Measurements from ENCODE around the gene HOXA1. TPM values are rescaled to one million over a fixed set of nuclear protein-coding genes. Genes with fewer than 3 reads are reported as not detected.

HOXA1 gene
- total RNA-seq, 1 experiment from 2014 or later = 1.4 TPM

DNA sequence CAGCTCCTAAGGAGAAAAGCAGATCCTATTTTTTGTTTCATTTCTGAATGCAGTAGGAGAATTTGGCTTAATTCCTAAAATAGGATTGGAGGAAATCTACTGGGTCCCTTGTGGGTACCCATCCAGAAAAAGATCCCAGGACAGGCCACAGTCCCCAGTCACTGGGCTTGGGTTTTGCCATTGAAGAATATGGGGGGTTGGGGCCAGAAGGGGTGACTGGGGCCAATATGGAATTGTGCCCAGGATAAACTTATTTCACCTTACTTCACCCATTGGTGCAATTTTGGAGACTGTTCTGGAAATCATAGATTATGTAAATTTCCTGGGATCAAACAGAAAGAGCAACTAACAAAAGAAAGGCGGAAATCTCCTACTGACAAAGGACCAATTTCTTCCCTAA is 42.7 kb upstream of the HOXA1 start:
- no peaks in the 10 kb centered on the region; the same call in 1 of the 2 replicates for H3K36me3 ChIP-seq (ENCODE audit: low read depth, low read length)
- no peak overlapping the region for H3K4me2 ChIP-seq (ENCODE audit: low read length)
- H2AFZ ChIP-seq (ENCODE audit: low read length) = no peak overlapping the region
- H3F3A ChIP-seq (ENCODE audit: low read length, unreplicated experiment) = no peaks in the 10 kb centered on the region
- H3K9me2 ChIP-seq (replicated peaks; ENCODE audit: low read length) = no peaks in the 10 kb centered on the region
- H3K9ac ChIP-seq (ENCODE audit: low read length) = no peak overlapping the region
- H3K27me3 ChIP-seq (ENCODE audit: low read length) = no peaks in the 10 kb centered on the region
- ChIA-PET CTCF (no interaction called here), POLR2A (ENCODE audit: unreplicated experiment) (no interaction called here)
- peaks cover 28% of the 10 kb centered on the region for H3K4me1 ChIP-seq (ENCODE audit: insufficient read depth, low read length)
- H3K79me2 ChIP-seq (ENCODE audit: low read length) = peaks cover 4% of the 10 kb centered on the region; the same call in 1 of the 2 replicates
- H3K9me3 ChIP-seq (ENCODE audit: low read length) = no peaks in the 10 kb centered on the region
- no peaks in the 10 kb centered on the region for H4K20me1 ChIP-seq (ENCODE audit: low read length)
- no peak for DNase-seq
- no peak overlapping the region for H3K27ac ChIP-seq (ENCODE audit: low read length)
- no TSS peak for BruUV-seq (replicated peaks)
- H3K4me3 ChIP-seq (ENCODE audit: low read length) = no peak overlapping the region
- intact Hi-C loops (cut with micrococcal nuclease) = no loop called here
- no peak for ATAC-seq
- TF ChIP-seq, protein P1, sequence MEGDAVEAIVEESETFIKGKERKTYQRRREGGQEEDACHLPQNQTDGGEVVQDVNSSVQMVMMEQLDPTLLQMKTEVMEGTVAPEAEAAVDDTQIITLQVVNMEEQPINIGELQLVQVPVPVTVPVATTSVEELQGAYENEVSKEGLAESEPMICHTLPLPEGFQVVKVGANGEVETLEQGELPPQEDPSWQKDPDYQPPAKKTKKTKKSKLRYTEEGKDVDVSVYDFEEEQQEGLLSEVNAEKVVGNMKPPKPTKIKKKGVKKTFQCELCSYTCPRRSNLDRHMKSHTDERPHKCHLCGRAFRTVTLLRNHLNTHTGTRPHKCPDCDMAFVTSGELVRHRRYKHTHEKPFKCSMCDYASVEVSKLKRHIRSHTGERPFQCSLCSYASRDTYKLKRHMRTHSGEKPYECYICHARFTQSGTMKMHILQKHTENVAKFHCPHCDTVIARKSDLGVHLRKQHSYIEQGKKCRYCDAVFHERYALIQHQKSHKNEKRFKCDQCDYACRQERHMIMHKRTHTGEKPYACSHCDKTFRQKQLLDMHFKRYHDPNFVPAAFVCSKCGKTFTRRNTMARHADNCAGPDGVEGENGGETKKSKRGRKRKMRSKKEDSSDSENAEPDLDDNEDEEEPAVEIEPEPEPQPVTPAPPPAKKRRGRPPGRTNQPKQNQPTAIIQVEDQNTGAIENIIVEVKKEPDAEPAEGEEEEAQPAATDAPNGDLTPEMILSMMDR (conservative IDR thresholded peaks at IDR 0.05; ENCODE audit: low read depth, low read length) = no peak
- TF ChIP-seq EZH2 (IDR thresholded peaks at IDR 0.05; ENCODE audit: low read length, unreplicated experiment) (no peak), EZH2phosphoT487 (IDR thresholded peaks at IDR 0.05; ENCODE audit: borderline replicate concordance, low read length) (no peak)

DNA sequence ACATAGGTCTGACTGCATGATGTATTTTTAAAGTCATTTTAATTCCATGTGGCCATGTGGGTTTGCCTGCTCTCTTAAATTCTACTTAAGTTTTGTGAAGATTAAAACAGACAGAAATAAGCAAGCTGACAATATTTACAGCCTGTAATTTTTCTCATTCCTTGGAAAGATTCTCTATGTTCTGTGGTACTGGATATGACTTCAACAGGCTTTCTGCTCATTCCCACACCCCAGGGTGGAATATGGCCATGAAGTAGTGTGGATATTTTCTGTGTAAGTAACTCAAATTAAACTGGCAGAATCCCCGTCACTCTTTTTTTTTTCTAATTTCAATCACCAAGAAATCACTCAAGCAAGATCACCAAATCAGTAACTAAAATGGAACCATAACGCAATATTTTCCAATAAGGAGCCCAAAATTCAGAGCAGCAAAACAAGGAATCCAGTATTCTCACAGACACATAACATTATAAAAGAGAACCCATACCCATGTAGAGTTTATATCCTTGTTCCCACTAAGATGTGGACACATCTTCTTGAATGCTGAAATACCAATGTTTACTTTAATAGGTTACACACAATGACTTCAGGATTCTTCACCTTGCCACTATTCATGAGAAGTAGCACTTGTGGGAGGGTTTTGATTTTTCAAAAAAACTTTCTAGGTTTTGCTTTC is 42.0 kb upstream of the HOXA1 start:
- Histone ChIP-seq H3K27me3 (ENCODE audit: low read length) (no peaks in the 10 kb centered on the region), H3K4me2 (ENCODE audit: low read length) (no peak overlapping the region), H3K27ac (ENCODE audit: low read length) (no peak overlapping the region), H4K20me1 (ENCODE audit: low read length) (no peaks in the 10 kb centered on the region), H3K79me2 (ENCODE audit: low read length) (peaks cover 11% of the 10 kb centered on the region), H3F3A (ENCODE audit: low read length, unreplicated experiment) (no peaks in the 10 kb centered on the region), H3K4me1 (ENCODE audit: insufficient read depth, low read length) (peaks cover 31% of the 10 kb centered on the region), H2AFZ (ENCODE audit: low read length) (no peak overlapping the region), H3K9ac (ENCODE audit: low read length) (no peak overlapping the region), H3K9me3 (ENCODE audit: low read length) (no peaks in the 10 kb centered on the region), H3K36me3 (ENCODE audit: low read depth, low read length) (no peaks in the 10 kb centered on the region; the same call in 1 of the 2 replicates), H3K4me3 (ENCODE audit: low read length) (no peak overlapping the region), H3K9me2 (replicated peaks; ENCODE audit: low read length) (no peaks in the 10 kb centered on the region)
- no TSS peak for BruUV-seq (replicated peaks)
- TF ChIP-seq, protein P1 (conservative IDR thresholded peaks at IDR 0.05; ENCODE audit: low read depth, low read length) = no peak
- TF ChIP-seq EZH2phosphoT487 (IDR thresholded peaks at IDR 0.05; ENCODE audit: borderline replicate concordance, low read length) (no peak), EZH2 (IDR thresholded peaks at IDR 0.05; ENCODE audit: low read length, unreplicated experiment) (no peak)
- intact Hi-C loops (cut with micrococcal nuclease) = no loop called here
- ChIA-PET CTCF (no interaction called here), POLR2A (ENCODE audit: unreplicated experiment) (no interaction called here)
- ATAC-seq = no peak
- no peak for DNase-seq

DNA sequence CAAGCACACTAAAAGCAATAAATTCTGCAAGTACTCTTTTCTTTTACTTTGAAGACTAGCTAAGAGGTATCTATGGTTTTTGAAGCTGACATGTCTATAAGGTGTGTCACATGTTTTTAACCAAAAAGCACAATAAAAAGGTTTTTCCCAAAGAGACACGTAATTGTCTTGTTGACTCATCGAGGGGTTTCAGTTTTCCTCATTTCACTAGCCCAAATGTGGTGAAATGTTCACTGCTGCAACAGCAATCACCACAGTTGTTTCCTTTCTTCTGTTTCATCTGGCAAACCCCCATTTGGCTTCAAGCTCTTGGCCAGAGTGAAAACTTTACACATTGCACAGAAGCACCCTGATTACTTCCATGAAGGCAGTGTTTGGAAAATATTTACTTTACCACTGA is 38.6 kb upstream of the HOXA1 start:
- peak; percentile 53 for ATAC-seq
- Histone ChIP-seq H3K4me1 (ENCODE audit: insufficient read depth, low read length) (peaks cover 45% of the 10 kb centered on the region), H3K4me2 (ENCODE audit: low read length) (peak overlapping the region; percentile 64), H3F3A (ENCODE audit: low read length, unreplicated experiment) (no peaks in the 10 kb centered on the region), H3K79me2 (ENCODE audit: low read length) (peaks cover 34% of the 10 kb centered on the region), H3K27me3 (ENCODE audit: low read length) (no peaks in the 10 kb centered on the region), H3K9me3 (ENCODE audit: low read length) (no peaks in the 10 kb centered on the region), H4K20me1 (ENCODE audit: low read length) (no peaks in the 10 kb centered on the region), H3K9me2 (replicated peaks; ENCODE audit: low read length) (no peaks in the 10 kb centered on the region), H3K27ac (ENCODE audit: low read length) (peak overlapping the region; percentile 87), H2AFZ (ENCODE audit: low read length) (no peak overlapping the region), H3K36me3 (ENCODE audit: low read depth, low read length) (no peaks in the 10 kb centered on the region), H3K4me3 (ENCODE audit: low read length) (no peak overlapping the region), H3K9ac (ENCODE audit: low read length) (peak overlapping the region; percentile 15; the same call in 1 of the 2 replicates)
- ChIA-PET CTCF (interaction anchor here (0.6 to 1.2 kb wide), 4 partner anchors 26 to 769 kb away, joined by 3 to 8 read pairs (median 4); no protein-coding TSS in a partner anchor), POLR2A (ENCODE audit: unreplicated experiment) (interaction anchor here (0.5 to 1.5 kb wide), 7 partner anchors 14 to 997 kb away, joined by 3 to 21 read pairs (median 6); no protein-coding TSS in a partner anchor)
- DNase-seq = peak; percentile 89
- TF ChIP-seq EZH2phosphoT487 (IDR thresholded peaks at IDR 0.05; ENCODE audit: borderline replicate concordance, low read length) (no peak), EZH2 (IDR thresholded peaks at IDR 0.05; ENCODE audit: low read length, unreplicated experiment) (no peak)
- TF ChIP-seq, protein P1 (conservative IDR thresholded peaks at IDR 0.05; ENCODE audit: low read depth, low read length) = no peak
- intact Hi-C loops (cut with micrococcal nuclease) = loop anchor here (1.0 to 2.0 kb wide), 3 partner anchors 15 to 36 kb away; no protein-coding TSS in a partner anchor
- no TSS peak for BruUV-seq (replicated peaks)

All from PC-3 (cell line).